SU-DHL-6 (cell line): Measurements from ENCODE around the gene LEMD2.

ENCODE experiments used
- H2AFZ ChIP-seq: fragments of 200-600 bp; sonication (generic); 2 replicates; pipeline ENCODE4 v1.6.1; 2014; ENCODE audit warnings: low read depth, mild to moderate bottlenecking, moderate library complexity, mixed read lengths, antibody characterized with exemption, low read length; ENCODE audit not compliant: severe bottlenecking
- H3F3A ChIP-seq: fragments of 200-600 bp; shearing (Covaris generic); 2 replicates; pipeline ENCODE4 v1.6.0; 2016; ENCODE audit warnings: antibody characterized with exemption, mild to moderate bottlenecking; ENCODE audit not compliant: insufficient read depth
- H3K27ac ChIP-seq: fragments of 200-600 bp; sonication (generic); 2 replicates; pipeline ENCODE4 v1.5.1; 2016; ENCODE audit warnings: low read depth, mild to moderate bottlenecking, low read length, moderate library complexity, mixed read lengths
- H3K27me3 ChIP-seq: fragments of 200-600 bp; sonication (generic), shearing (Covaris generic); 2 replicates; pipeline ENCODE4 v1.6.0; 2014; ENCODE audit warnings: mild to moderate bottlenecking, low read length
- H3K36me3 ChIP-seq: fragments of 200-600 bp; sonication (generic); 2 replicates; pipeline ENCODE4 v1.6.1; 2014; ENCODE audit warnings: mild to moderate bottlenecking, low read length, mixed read lengths
- H3K4me2 ChIP-seq: fragments of 300-600, 200-600 bp; shearing (Covaris generic), sonication (generic); 2 replicates; pipeline ENCODE4 v1.6.0; 2014; ENCODE audit warnings: low read length, low read depth, mild to moderate bottlenecking; ENCODE audit not compliant: poor library complexity, severe bottlenecking
- H3K4me3 ChIP-seq: fragments of 200-600 bp; sonication (generic); 2 replicates; pipeline ENCODE4 v1.5.1; 2014; ENCODE audit warnings: antibody characterized with exemption, low read length, mild to moderate bottlenecking, mixed read lengths; ENCODE audit not compliant: insufficient read depth, poor library complexity, severe bottlenecking
- H3K79me2 ChIP-seq: fragments of 200-600 bp; sonication (generic); 2 replicates; pipeline ENCODE4 v1.6.1; 2014; ENCODE audit warnings: mild to moderate bottlenecking, low read length, moderate library complexity; ENCODE audit not compliant: insufficient read depth
- H3K9ac ChIP-seq: fragments of 200-600 bp; sonication (generic); 2 replicates; pipeline ENCODE4 v1.7.0; 2014; ENCODE audit warnings: mild to moderate bottlenecking, low read length
- H3K9me2 ChIP-seq: fragments of 200-600 bp; sonication (generic); replicated peaks from 2 replicates; pipeline ENCODE4 v1.6.1; 2014; ENCODE audit warnings: low read length; ENCODE audit not compliant: insufficient read depth
- H3K9me3 ChIP-seq: fragments of 200-600 bp; sonication (generic); 2 replicates; pipeline ENCODE4 v1.6.1; 2014; ENCODE audit warnings: low read length, mixed read lengths; ENCODE audit not compliant: insufficient read depth
- H4K20me1 ChIP-seq: fragments of 200-600 bp; sonication (generic); 2 replicates; pipeline ENCODE4 v1.6.1; 2014; ENCODE audit warnings: low read depth, mild to moderate bottlenecking, antibody characterized with exemption, low read length, moderate library complexity, mixed read lengths
- EZH2phosphoT487 ChIP-seq: fragments of 200-600 bp; sonication (generic), shearing (Covaris generic); conservative IDR thresholded peaks from 2 replicates; pipeline ENCODE4 v1.6.1; 2018; ENCODE audit warnings: mild to moderate bottlenecking, antibody characterized with exemption, low read length, moderate library complexity, mixed read lengths
- TF ChIP-seq, protein P1 (sequence below): fragments of 200-600 bp; sonication (generic); IDR thresholded peaks from one replicate; pipeline ENCODE4 v1.5.1; 2017; ENCODE audit warnings: antibody characterized with exemption, mild to moderate bottlenecking, low read length, moderate library complexity; ENCODE audit not compliant: insufficient read depth, poor library complexity, severe bottlenecking

Gene LEMD2

DNA sequence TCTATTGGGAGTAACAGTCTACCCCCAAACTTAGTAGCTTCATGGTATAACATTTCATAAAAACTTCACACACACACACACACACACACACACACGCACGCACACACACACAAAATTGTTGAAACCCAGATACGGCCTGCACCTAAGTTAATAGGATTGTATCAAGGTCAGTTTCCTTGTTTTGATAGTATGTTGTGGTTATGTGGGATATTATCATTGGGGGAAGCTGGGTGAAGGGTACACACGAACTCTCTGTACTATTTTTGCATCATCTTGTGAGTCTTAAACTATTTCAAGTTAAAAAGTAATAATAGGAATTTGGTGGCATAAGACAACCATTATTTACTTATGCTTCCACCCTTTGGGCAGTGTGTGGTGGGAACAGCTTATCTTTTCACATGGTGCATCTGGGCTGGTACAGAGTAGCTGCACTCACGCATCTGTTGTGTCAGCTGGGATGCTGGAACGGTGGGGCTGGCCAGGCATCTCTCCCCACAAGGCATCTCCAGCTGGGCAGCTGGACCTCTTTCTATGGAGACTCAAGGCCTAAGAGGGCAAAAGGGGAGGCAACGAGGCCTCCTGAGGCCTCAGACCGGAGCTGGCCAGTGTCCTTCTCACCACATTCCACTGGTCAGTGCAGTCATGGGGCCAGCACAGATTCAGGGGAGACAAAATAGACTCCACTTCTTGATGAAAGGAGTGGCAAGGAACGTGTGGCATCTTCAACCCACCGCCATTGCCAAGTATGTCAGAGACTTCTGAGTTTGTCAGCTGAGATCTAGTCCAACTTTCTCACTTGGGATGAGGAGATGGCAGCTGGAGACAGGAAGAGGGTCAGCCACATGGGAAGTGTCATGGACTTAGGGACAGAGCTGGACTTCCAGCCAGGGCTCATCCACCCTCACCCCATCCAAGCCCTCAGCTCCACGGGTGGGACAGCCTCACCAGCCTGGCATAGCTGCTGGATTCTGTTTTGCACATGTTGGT, 21.7 kb downstream of the LEMD2 start:
- Histone ChIP-seq H3K4me2 (no peak overlapping the region), H3K27me3 (no peaks in the 10 kb centered on the region)

DNA sequence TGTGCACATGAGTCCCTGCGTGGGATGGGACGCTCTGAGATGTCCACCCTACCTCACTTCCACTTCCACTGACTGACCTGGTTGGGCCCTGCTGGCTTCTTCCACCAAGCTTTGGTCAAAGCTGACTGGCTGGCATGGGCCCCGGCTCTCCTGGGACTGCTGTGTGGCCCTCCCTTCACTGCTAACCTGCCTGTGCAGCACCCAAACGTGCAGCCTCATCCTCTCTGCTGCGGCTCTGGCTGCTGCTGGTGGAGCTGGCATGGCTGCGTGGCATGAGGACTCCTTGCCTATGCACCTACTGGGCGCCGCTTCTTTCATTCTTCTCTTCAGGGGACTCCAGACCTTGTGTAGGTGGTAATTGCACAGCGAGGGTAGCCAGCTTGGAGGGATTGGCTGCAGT, 23.6 kb downstream of the LEMD2 start:
- no peak overlapping the region for H3K4me2 ChIP-seq
- no peak overlapping the region for H2AFZ ChIP-seq
- no peak overlapping the region for H3K9ac ChIP-seq
- H3K27ac ChIP-seq: no peak overlapping the region
- H3K27me3 ChIP-seq: no peaks in the 10 kb centered on the region
- no peak overlapping the region for H3K4me3 ChIP-seq
- H3K9me3 ChIP-seq: no peaks in the 10 kb centered on the region
- no peaks in the 10 kb centered on the region for H3K36me3 ChIP-seq
- no peaks in the 10 kb centered on the region for H4K20me1 ChIP-seq
- no peaks in the 10 kb centered on the region for H3K79me2 ChIP-seq
- no peaks in the 10 kb centered on the region for H3F3A ChIP-seq
- H3K9me2 ChIP-seq: no peaks in the 10 kb centered on the region
- no peak for TF ChIP-seq EZH2phosphoT487
- TF ChIP-seq, protein P1, sequence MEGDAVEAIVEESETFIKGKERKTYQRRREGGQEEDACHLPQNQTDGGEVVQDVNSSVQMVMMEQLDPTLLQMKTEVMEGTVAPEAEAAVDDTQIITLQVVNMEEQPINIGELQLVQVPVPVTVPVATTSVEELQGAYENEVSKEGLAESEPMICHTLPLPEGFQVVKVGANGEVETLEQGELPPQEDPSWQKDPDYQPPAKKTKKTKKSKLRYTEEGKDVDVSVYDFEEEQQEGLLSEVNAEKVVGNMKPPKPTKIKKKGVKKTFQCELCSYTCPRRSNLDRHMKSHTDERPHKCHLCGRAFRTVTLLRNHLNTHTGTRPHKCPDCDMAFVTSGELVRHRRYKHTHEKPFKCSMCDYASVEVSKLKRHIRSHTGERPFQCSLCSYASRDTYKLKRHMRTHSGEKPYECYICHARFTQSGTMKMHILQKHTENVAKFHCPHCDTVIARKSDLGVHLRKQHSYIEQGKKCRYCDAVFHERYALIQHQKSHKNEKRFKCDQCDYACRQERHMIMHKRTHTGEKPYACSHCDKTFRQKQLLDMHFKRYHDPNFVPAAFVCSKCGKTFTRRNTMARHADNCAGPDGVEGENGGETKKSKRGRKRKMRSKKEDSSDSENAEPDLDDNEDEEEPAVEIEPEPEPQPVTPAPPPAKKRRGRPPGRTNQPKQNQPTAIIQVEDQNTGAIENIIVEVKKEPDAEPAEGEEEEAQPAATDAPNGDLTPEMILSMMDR: no peak

More for the DNA sequence above, 21.7 kb downstream of the LEMD2 start:
- Histone ChIP-seq H3K79me2 (no peaks in the 10 kb centered on the region), H4K20me1 (no peaks in the 10 kb centered on the region), H3K27ac (no peak overlapping the region), H3K9ac (no peak overlapping the region), H3K4me3 (no peak overlapping the region), H3K36me3 (no peaks in the 10 kb centered on the region), H3K9me2 (no peaks in the 10 kb centered on the region), H2AFZ (no peak overlapping the region), H3F3A (no peaks in the 10 kb centered on the region), H3K9me3 (no peaks in the 10 kb centered on the region)
- TF ChIP-seq EZH2phosphoT487: no peak
- TF ChIP-seq, protein P1: no peak

DNA sequence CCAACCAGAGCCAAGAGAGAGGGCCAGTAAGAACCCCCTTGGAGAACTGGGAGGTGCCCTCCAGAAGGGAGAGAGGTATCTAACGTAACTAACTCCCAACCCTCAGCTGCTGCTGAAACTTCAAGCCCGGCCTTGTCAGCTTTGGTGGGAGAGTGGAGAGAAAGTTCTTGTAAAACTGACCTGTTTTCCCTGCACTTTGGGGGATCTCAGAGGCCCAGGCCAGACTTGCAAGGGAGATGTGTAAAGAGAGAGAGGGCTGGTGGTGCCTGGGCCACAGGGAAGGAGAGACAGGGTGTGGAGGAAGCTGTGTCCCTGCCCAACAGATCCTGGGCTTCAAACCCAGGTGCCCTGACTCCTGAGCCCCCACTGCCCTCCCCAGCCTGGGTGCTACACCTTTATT, 24.9 kb downstream of the LEMD2 start:
- no peak overlapping the region for H2AFZ ChIP-seq
- H3K36me3 ChIP-seq: no peaks in the 10 kb centered on the region
- H3K4me3 ChIP-seq: no peak overlapping the region
- no peaks in the 10 kb centered on the region for H3F3A ChIP-seq
- TF ChIP-seq EZH2phosphoT487: no peak
- TF ChIP-seq, protein P1: no peak
- no peak overlapping the region for H3K4me2 ChIP-seq
- H3K27me3 ChIP-seq: no peaks in the 10 kb centered on the region
- H3K9me3 ChIP-seq: no peaks in the 10 kb centered on the region
- no peaks in the 10 kb centered on the region for H4K20me1 ChIP-seq
- H3K9ac ChIP-seq: no peak overlapping the region
- H3K9me2 ChIP-seq: no peaks in the 10 kb centered on the region
- H3K79me2 ChIP-seq: no peaks in the 10 kb centered on the region
- no peak overlapping the region for H3K27ac ChIP-seq
